ENCODE measurements around the gene RASAL2.
A peak's percentile ranks its signal among the peaks of the same experiment; 100 is the strongest.
"Not testable (repeated sequence)": the region's sequence is repeated elsewhere in the genome, so short reads cannot be mapped to it uniquely, and the experiment has no call there.

RASAL2 gene

DNA sequence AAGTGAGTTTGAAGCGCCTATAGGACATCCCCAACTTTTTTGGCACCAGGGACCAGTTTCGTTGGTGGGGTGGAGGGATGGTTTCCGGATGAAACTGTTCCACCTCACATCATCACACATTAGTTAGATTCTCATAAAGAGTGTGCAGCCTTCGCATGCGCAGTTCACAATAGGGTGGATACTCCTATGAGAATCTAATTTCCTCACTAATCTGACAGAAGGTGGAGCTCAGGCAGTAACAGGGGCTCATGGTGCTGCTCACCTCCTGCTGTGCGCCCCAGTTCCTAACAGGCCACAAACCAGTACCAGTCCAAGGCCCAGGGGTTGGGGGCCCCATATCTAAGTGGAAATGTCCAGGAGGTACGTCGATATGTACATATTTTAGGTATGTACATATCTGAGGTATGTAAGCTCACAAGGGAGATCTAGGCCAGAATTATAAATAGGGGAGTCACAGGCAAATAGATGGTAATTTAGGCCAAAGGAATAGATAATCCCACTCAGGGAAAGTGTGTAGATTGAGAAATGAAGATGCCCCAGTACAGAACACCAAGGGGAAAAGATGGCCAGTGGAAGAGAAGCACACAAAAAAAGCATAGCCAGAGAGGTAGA is 27.5 kb upstream of the RASAL2 start:
- DNase-seq: no peak
- in situ Hi-C loops (cut with HindIII; ENCODE audit: low pct_ligation_motif_present, low pct_unique_long_range_greater_than_20kb, low sequenced_read_pairs): no loop called here

DNA sequence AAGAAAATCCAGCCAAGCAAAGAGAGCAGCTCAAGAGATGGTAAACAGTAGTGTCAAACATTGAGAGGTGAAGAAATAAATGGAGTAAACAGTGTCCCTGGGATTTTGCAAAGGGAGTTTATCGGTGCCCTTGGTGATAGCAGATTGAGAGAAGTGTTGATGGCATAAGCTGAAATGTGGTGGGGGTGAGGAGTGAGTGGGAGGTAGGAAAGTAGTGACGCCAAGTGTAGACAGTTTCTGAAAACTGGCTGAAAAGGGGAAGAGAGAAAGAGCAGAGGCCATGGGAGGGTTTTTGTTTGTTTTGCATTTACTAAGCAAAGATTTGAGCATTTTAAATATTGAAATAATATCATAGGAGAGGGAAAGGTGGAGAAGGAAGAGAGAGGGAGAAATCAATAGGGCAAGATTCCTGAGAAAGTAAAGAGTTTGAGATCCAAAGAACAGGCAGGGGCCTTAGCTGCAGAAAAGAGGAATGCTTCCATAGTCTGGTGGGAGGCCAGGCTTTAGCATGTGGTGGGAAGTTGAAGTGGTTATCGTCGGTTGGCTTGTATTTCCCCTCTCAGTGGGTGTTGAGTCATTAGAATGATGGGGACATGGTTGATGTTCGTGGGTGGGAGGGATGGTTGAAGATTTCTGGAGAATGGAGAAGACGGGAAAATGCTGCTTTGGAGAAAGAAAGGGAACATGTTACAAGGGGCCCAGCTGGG is 26.8 kb upstream of the RASAL2 start:
- no peak for DNase-seq
- in situ Hi-C loops (cut with HindIII; ENCODE audit: low pct_ligation_motif_present, low pct_unique_long_range_greater_than_20kb, low sequenced_read_pairs): no loop called here

DNA sequence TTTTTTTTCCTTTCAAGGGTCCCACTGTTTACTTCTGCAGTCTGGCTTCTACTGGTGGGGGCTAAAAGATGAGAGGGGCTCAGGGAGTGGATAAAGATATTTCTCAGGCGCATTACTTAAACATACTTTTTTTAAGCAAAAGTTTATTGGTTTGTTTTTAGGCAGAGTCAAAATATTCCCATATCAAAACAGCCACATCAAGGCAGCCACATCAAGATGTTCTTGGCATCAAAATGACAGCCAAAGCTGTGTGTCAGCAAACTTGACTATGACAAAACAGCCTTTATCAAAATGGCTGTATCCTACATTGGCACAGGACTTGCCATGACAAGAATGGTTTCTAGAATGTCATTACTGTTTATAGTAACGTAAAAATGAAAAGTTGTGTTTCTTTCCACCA is 22.1 kb upstream of the RASAL2 start:
- in situ Hi-C loops (cut with HindIII; ENCODE audit: low pct_ligation_motif_present, low pct_unique_long_range_greater_than_20kb, low sequenced_read_pairs): no loop called here
- DNase-seq: no peak

DNA sequence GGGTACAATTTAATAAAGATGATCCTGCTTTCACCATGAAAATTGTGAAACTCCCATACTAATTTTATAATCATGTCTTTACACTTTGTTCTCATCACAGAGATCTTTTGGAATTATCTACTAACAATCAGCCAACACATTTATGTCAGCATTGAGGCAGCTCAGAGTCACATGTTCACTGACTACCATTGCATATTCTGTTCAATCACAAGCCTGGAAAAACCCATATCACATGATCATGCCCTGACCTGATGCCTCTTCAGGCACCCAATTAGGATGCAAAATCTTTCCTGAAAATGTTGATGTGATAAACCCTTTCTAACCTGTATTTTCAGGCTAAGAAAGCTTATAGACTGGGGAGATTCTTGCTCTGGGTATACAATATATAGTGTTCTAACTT is 21.6 kb upstream of the RASAL2 start:
- no peak for DNase-seq
- in situ Hi-C loops (cut with HindIII; ENCODE audit: low pct_ligation_motif_present, low pct_unique_long_range_greater_than_20kb, low sequenced_read_pairs): no loop called here

DNA sequence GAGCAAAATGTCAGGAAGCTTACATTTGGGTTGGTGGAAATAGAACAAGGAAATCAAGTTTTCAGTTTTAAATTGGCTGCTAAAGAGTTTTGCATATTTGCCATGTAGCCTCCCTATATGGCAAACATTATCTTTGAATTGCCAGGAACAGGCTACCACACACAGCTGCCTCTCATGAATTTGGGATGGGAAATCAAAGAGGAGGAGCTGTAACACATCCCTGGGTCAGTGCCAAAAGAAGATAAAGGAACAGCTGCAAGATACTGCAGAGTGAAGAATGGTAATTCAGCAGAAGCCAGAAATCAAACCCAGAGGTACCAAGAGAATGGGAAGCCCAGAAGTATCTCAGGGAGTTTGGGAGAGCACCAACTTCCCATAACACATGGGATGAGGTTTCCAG is 18.6 kb upstream of the RASAL2 start:
- in situ Hi-C loops (cut with HindIII; ENCODE audit: low pct_ligation_motif_present, low pct_unique_long_range_greater_than_20kb, low sequenced_read_pairs): no loop called here
- DNase-seq: no peak

DNA sequence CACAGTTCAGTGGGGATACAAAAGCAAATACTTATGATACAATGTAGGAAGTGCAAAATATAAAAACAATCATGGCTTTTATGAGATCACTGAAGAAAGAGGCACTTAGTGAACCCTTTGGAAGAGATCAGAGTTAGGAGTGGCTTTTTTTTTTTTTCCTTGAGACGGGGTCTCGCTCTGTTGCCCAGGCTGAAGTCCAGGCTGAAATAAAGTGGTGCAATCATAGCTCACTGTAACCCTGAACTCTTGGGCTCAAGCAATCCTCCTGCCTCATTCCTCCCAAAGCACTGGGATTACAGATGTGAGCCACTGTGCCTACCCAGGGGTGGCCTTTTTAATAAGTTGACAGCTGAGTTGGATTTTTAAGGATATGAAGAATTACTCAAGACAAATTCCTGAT is 17.3 kb upstream of the RASAL2 start:
- no peak for DNase-seq
- in situ Hi-C loops (cut with HindIII; ENCODE audit: low pct_ligation_motif_present, low pct_unique_long_range_greater_than_20kb, low sequenced_read_pairs): no loop called here

DNA sequence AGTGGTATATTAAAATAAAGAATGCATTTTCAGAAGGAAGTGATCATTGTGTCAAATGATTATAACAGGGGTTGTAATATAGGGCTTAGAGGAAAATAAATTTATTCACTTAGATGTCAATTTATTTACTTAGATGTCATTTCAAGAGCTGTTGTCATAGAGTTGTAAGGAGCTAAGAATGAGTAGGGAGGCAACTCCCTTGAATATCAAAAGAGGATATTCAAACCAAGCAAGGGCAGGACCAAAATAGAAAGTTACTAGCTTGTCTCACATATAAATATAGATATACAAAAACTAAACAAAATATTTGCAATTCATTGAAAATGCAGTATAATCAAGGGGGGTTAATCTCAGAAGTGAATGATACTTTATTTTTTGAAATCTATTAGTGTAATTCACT is 16.0 kb upstream of the RASAL2 start:
- no peak for DNase-seq
- in situ Hi-C loops (cut with HindIII; ENCODE audit: low pct_ligation_motif_present, low pct_unique_long_range_greater_than_20kb, low sequenced_read_pairs): no loop called here

DNA sequence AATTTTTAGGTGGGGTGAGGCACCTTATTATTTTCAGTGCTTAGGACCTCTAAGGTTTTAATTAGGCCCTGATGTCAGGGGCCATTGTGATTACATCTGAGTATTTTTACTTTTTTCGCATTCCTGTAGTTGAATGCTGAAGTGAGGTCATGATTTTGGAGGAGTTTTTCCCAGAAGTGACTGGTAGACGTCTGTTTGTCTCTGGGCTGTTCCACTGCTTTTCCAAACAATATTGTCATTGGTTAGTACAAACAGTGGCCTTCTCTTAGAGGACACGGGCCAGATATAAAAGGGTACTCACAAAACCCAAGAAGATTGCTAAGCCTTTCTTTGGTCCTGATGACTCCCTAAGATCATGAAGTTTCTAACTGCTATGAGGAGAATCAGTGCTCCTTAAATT is 7.6 kb upstream of the RASAL2 start:
- in situ Hi-C loops (cut with HindIII; ENCODE audit: low pct_ligation_motif_present, low pct_unique_long_range_greater_than_20kb, low sequenced_read_pairs): no loop called here
- DNase-seq: no peak

DNA sequence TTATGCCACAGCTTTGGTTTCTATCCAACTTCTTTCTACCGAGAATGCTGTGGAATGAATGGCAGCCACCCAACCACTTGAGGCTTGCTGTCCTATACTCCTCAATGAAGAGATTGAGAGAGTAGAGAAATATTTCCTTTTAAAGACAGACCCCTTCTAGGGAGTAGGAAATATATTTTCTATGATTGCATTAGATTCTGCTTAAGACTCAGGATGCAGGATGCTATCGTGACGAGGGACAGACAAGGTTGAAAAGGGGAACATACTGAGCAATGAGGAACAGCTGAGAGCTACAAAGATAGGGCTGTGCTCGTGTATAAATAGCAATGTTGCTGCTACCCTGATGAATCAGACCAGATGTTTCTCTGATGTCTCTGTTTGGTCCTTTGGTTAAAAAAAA is 7.1 kb upstream of the RASAL2 start:
- no peak for DNase-seq
- in situ Hi-C loops (cut with HindIII; ENCODE audit: low pct_ligation_motif_present, low pct_unique_long_range_greater_than_20kb, low sequenced_read_pairs): no loop called here

DNA sequence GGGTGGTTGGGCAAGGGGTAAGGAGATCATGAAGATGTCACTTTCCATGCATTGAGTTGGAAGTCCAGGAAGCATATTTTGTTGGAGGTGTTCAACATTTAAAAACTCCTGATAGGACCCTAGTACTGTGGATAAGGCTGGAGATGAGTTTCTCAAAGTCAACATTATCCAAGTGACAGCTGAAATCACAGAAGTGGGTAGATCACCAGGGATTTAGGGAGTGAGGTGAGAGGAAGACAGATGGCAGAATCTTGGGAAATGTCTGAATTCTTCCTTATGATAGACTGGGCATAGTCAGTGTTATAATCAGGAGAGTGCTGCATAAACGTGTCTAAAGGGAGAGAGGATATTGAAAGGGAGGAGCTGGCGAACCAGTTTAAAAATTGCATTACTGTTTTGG is 5.3 kb upstream of the RASAL2 start:
- in situ Hi-C loops (cut with HindIII; ENCODE audit: low pct_ligation_motif_present, low pct_unique_long_range_greater_than_20kb, low sequenced_read_pairs): no loop called here

DNA sequence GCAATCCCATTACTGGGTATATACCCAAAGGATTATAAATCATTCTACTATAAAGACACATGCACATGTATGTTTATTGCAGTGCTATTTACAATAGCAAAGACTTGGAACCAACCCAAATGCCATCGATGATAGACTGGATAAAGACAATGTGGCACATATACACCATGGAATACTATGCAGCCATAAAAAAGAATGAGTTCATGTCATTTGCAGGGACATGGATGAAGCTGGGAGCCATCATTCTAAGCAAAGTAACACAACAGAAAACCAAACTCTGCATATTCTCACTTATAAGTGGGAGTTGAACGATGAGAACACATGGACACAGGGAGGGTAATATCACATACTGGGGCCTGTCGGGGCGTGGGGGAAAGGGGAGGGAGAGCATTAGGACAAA is 2.5 kb upstream of the RASAL2 start:
- in situ Hi-C loops (cut with HindIII; ENCODE audit: low pct_ligation_motif_present, low pct_unique_long_range_greater_than_20kb, low sequenced_read_pairs): not testable (repeated sequence)

More for the DNA sequence above, 5.3 kb upstream of the RASAL2 start:
- DNase-seq: no peak

DNA sequence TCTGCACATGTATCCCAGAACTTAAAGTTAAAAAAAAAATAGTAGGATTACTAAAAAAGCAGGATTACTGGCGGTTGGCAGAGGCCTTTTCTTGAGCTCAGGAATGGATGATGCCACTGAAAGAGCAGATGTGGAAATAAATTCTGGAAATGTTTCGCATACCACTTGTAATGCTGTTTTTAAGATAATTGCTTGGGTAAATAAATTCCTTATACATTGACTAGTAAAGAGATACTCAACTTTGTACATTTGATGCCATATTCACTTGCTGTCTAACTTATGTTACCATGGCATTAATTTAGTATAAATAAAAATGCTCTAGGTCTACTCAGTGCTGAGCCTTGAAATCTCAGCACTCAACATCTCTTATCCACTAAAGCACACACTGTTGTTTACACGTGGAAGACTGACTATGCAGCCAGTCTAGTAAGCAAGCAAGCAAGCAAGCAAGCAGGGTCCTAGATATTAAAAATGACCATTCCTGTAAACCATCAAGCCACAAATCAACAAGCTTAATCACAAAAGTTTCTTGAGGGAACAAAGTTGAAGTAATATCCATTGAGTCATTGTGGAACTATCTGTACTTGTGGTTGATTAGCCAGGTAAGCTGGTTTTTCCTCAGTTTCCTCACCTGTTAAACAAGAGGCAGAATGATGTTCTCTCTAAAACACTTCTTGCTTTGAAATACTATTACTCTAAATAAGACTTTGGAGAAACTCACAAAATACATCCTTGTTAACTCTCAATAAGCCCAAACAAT is 1.7 kb upstream of the RASAL2 start:
- DNase-seq: no peak
- in situ Hi-C loops (cut with HindIII; ENCODE audit: low pct_ligation_motif_present, low pct_unique_long_range_greater_than_20kb, low sequenced_read_pairs): no loop called here

More for the DNA sequence above, 2.5 kb upstream of the RASAL2 start:
- not testable (repeated sequence) for DNase-seq

DNA sequence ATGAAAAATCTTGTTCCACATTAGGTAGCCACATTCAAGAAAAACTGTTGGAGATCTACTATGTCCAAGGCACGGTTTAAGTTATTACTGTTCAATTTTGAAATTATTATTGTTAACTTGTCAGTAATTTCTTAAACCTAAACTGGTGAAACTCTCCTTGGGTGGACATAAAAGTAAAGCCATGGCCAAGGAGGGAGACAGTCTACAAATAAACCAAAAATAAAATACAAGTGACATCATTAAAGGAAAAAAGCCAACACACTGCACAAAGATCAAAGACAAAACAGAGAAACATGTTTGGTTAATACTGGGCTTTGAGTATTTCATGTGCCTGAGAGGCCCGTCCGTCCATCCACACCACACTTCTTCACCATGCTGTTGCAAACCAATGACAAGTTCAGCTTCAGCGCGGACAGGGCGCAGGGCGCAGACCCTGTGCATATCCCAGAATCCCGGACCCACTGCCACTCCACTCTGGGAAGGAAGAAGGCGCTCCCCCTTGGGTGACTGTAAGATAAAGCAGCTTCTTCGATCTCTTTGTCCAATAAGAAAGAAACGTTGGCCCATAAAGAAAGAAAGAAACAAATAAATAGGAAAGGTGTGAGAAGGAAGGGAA is 918 bp upstream of the RASAL2 start:
- DNase-seq: no peak
- in situ Hi-C loops (cut with HindIII; ENCODE audit: low pct_ligation_motif_present, low pct_unique_long_range_greater_than_20kb, low sequenced_read_pairs): no loop called here

DNA sequence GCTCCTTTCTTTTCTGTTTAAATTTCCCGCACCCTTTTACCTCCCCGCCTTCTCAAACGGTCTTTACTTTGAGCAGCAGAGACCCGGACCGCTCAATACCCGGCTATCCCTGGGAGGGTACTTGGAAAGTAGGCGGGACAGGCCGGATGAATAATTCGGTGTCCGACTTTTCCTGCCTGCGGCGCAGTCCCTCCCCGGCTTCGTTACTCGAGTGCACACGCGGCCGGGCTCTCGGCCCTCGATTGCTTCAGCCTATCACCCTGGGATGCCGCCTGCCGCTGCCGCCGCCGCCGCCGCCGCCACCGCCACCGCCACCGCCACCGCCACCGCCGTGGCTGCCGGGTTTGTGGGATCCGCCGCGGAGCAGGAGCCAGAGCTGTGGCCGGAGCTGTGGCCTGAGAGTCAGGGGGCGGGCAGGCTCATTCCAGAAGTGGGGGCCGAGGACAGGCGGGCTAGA is 382 bp upstream of the RASAL2 start:
- DNase-seq: peak; percentile 99
- in situ Hi-C loops (cut with HindIII; ENCODE audit: low pct_ligation_motif_present, low pct_unique_long_range_greater_than_20kb, low sequenced_read_pairs): no loop called here

DNA sequence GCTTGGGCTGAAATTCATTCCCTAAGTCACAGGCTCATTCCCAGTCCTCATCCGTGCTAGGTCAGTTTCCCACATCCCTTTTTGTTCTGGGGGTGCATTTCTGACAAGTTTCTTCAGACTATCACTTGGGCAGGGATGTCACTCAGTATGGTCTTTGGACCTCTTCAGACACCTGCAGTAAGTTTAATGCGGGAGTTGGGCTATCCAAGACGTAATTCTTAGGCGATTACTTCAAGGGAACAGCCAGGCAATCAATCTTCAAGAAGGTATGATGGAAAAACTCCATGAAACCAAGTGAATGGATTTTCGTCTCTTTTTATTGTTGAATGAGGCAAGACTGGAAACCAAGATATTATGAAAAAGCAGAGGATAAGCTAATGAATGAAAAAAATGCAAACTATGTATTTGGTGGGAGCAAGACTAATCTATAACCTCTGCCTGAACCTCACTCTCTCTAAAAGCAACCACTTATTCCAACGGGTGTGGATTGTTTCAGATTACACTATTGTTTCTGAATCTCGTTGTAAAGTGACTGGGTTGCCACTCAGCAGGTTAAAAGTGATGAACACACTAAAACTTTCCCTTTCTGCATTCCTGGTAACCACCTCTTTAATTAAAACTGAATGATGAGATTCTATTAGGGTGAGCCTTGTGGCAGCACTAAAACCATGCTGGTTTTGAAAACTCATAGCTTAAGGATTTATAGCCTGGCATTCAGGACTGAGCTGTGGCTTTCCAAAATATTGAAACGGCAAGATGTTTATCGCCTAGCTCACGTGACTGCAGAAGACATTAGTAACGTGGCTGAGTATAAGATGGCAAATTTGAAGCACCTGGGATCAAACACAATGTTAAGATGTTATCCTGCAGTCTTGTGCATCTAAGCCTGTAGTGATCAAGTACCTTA is 1.1 kb downstream of the RASAL2 start:
- DNase-seq: peak; percentile 35
- in situ Hi-C loops (cut with HindIII; ENCODE audit: low pct_ligation_motif_present, low pct_unique_long_range_greater_than_20kb, low sequenced_read_pairs): no loop called here

DNA sequence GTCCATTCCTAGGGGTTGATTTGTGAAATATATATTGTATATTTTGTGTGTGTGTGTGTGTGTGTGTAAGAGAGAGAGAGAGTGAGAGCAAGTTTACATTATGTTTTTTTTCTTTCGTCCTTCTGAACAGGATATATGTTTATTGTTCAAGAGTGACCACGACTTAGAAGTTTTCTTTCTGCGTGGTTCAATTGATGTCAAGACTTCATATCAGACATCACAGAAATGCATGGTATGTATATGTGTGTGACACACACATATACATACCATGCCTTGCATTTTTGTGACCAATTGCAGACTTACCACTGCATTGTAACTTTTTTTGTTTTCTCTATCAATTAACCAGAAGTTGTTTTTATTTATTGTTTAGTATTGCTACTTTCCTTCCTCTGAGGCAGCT is 2.5 kb downstream of the RASAL2 start:
- in situ Hi-C loops (cut with HindIII; ENCODE audit: low pct_ligation_motif_present, low pct_unique_long_range_greater_than_20kb, low sequenced_read_pairs): no loop called here
- no peak for DNase-seq

DNA sequence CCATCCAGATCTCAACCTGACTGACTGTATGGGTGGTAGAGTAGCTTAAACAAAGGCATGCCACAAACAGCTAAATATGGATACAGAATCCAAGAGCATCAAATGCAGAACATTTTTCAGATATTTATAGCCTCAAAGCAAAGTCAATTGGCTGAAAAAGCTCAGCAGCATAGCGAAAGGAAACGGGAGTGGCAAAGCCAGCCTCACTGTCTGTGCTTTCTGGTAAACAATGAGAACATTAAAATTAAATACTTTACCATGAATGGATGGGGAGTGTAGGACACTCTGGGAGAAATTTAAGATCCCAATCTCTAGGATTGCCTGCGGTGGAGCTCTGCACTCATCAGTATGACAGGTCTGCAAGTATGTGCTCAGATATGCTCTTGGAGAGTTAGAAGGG is 4.4 kb downstream of the RASAL2 start:
- in situ Hi-C loops (cut with HindIII; ENCODE audit: low pct_ligation_motif_present, low pct_unique_long_range_greater_than_20kb, low sequenced_read_pairs): no loop called here
- DNase-seq: no peak

DNA sequence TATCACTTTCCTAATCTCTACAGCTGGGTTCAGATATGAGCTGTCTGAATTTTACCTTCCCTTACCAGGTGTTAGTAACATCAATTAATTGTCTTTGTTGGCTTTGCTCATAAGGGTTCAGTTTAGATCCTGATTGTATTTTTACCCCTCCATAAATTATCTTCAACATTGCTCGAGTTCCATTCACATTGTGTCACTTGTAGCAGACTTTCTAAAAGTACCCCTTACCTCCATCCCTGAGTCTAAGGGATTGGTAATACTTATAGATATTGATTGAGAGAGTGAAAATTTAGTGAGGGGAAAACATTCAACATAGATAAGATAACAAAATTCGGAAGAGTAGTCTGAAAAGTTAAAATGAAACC is 7.3 kb downstream of the RASAL2 start:
- in situ Hi-C loops (cut with HindIII; ENCODE audit: low pct_ligation_motif_present, low pct_unique_long_range_greater_than_20kb, low sequenced_read_pairs): no loop called here

More for the DNA sequence above, 7.3 kb downstream of the RASAL2 start:
- DNase-seq: peak; percentile 54

All from ACHN (cell line).